HG02840 (cell line): ENCODE results near the gene CPVL.

Source experiments
- ATAC-seq: cut with Tn5 transposase; IDR thresholded peaks from one replicate; pipeline ENCODE4 v1.9.1; 2021; ENCODE audit warnings: mild to moderate bottlenecking, moderate library complexity, moderate number of reproducible peaks; ENCODE audit not compliant: unreplicated experiment, low FRiP score

CPVL gene

DNA sequence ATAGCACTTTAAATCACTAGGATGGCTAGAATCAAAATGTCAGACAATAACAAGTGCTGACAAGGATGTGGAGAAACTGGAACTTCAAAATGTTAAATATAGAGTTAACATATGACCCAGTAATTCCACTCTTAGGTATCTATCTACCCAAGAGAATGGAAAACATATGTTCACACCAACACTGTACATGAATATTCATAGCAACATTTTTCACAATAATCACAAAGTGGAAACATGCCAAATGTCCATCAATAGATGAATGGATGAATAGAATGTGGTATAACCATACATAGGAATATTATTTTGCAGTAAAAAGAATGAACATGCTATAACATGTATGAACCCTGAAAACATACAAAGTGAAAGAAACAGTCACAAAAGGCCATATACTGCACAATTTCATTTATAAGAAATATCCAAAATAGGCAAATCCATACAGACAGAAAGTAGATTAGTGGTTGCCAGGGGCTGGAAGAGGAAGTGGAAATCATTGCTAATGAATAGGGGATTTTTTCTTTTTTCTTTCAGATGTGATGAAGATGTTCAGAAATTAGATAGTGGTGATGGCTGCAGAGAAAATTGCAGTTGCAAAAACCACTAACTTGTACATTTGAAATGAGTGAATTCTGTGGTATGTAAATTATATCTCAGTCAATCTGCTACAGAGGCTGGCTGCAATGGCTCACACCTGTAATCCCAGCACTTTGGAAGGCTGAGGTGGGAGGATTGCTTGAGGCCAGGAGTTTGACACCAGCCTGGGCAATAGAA, 93.0 kb downstream of the CPVL start:
- no peak for ATAC-seq

DNA sequence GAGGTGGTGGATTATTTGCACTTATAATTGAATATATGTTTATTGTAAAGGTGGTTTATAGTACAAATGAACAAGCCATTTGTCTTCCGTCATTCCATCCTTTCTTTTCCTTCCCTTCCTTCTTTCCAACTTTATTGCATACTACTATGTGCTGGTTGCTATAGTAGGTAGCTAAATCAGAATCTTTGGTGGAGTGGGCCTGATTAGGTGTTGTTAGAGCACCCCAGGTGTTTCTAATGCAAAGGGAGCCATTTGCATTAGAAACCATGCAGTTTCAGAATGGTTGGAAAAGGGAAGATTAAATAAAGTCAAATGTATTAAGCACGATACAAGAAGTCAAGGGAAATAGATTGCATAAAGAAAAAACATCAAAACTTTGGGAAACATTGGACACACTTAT, 99.4 kb downstream of the CPVL start:
- ATAC-seq: no peak

DNA sequence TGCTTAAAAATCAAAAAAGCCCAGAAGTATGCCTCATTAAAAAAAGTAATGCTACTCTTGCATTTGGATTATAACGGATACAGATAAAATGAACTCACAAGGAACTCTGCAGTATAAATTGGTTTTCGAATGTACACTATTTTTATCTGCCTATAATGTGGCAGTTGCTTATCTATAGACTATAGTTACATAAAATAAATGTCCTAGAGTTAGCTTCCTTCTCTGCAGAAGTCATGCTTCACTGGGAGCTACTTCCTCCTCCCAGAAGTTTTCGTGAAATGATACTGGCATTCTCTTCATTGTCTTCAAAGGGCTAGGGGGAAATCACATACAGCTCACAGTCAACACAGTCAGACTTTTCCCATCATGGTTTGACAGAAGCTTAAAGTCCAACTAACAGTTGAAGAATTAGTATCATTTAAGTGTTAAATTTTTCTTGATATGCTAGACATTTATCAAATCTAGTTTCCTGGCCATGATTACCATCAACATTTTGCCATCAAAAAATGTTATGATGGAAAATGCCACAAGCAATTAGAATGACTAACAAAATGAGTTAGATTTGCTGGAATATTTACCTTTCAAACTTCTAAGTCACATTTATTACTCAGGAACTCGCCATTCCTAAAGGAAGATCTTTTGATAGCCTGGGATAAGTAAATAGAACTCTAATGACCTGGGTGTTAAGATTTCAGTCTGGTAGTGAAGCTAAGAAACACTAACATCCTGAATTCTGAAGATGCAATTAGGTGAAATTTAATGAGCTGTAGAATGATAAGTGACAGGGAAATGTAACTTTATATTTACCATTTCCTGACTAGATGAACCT, 100.9 kb downstream of the CPVL start:
- no peak for ATAC-seq

DNA sequence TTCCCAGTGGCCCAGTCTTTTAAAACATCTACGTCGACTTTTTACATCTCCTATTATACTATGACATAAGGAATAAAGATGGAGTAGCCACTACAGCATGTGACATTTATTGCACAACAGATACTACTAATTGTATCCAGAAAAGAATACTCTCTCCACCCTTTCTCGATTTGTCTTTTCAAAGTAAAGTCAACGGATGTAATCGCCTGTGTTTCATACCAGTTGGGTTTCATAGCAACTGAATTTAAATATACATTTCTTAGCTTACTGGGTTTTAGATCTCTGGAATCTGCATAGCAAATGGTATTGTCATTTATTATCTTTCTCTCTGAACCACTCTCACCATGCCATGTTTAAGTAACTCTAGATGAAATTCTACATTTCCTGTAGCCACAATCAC, 101.8 kb downstream of the CPVL start:
- no peak for ATAC-seq

DNA sequence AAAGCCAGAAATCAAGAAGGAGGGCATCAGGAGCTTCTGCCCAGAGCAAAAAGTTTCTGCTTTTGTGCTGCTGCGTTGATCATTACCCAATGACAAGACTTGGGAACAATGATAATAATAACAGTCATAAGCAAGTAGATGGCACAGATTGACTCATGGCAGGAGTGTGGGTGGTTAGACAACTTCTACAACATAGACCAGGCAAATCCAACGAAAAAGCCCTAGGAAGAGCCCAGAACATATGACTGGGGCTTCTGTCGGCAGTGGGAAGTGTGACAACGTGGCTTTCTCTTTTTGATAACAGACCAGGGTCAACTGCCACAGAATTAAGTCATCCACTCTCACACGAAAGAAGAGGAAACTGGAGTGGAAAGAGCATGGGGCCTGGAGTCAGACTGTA, 102.8 kb downstream of the CPVL start:
- no peak for ATAC-seq

DNA sequence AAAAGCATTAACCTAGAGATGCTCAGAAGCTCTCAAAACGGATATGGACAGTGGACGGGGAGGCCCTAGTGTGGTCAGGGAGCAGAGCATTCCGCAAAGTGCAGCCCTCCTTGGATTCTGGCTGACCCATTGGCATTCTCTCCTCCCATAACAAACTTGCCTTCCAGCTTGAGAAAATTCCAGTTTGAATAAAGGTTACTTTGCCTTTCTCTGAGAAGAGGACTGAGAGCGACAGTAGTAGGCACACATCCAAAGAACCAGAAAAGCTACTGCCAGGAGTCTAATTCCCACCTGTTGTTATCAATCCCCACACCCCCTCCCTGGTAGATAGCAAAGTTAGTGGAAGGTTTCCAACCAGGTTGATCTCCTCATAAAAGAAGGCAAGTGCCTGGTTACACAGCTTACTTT, 103.5 kb downstream of the CPVL start:
- no peak for ATAC-seq

DNA sequence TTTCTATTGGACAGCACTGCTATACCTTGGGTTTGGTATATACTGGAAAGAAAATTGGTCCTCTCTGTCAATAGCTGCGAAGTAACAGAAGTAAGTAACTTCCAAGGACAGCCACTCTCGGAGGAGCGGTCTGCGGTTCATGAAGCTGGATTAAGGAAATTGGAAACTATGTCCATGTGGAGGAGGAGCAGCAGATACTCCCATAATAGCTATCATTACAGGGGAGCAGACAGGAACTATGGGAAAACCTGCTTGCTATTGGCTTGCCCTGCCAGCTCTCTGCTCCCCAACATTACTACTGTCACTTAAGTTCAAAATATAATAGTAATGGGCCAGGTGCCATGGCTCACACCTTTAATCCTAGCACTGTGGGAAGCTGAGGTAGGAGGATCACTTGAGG, 104.3 kb downstream of the CPVL start:
- no peak for ATAC-seq

DNA sequence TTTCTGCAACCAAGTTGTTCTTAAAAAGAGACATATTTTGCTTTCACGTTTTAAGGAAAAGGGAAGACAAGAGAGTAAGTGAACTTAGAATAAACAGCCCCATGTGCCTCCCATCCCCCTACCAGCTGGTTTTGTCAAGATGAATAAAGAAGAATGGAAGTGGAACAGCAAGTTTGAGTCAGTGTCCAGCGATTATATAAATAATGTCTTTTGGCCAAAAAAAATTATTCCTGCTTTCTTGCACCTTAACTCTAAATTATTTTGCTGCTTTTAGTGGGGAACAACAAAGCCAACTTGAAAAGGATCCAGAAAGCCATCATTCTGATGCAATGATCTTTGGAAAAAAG, 105.8 kb downstream of the CPVL start:
- ATAC-seq: no peak

DNA sequence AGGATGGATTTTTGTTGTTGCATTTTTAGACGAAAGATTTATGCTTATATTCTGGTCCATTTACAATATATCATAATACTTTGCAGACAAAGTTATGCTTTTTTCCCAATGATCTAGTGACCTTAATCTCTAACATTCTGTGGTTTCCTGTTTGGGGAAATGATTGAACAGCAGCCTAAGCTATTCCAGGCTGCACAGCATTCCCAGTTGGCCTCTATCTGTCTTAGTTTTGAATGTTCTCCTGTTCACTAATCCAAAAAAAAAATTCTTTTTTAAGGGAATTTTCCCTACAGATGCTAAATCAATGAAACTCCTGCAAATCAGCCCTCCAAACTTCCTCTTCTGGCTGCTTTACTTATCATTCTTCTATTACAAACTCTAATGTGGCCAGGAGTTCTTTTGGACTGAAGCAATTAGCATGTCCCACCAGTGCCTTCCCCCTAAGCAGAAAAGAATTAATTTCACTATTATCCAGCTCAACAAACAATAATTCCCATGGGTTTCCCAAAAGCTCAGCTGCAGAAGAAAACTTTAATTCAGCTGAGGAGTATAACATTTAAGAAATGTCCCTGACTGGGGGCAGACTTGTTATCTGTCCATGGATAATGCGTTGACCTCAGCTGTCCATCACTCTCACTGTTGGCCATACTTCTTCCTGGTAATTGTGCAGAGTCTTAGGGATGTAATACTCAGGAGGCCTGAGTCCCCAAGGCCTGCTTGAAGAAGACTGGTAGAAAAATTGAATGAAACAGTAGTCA, 106.3 kb downstream of the CPVL start:
- no peak for ATAC-seq

DNA sequence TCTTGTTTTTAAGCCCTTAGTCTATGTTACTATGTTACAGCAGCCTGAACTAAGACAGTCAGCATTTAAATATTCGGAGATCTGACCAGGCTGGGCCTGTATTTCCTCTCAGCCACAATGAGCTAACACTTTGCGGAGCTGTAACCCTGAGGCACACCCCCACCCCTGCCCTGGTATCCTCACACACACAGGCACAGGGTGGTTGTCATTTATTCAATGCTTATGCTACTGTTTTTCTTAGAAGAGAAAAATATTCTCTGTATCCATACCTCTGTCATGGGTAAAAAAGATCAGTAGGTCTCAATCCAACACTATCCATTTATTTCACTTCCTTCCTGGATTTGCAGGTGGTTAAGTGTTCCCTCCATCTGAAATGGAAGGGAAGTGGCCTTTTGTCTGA, 107.9 kb downstream of the CPVL start:
- ATAC-seq: no peak

DNA sequence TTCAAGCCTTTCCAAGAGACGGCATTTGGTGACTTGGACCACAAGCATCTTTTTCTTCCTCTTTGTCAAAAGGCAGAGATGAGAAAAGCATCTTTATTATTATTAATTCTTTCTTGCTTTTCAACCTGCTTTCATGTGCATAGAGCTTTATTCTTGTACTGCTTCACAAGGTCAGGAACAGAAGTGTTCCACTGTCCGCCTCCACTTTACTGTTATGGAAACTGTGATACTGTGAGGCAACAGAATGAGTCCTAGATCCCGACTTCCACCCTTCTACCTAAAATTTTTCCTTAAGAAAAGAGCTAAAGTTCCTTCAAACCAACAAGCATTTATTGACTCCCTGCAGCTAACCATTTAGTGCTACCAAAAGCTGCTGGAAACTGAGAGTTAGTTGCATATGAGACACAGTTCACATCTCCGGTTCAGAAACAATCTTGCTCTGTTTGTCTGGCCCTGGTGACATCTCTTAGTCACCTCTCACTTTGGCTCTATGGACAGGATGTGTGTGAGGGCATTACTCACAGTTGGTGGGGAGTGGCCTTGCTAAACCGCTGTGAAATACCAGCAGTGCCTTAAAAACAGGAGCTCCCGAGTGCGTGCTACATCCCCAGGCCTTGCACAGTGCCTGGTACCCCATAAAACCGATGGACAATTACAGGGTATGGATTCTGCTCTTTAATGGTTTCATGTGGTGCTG, 111.1 kb downstream of the CPVL start:
- no peak for ATAC-seq

DNA sequence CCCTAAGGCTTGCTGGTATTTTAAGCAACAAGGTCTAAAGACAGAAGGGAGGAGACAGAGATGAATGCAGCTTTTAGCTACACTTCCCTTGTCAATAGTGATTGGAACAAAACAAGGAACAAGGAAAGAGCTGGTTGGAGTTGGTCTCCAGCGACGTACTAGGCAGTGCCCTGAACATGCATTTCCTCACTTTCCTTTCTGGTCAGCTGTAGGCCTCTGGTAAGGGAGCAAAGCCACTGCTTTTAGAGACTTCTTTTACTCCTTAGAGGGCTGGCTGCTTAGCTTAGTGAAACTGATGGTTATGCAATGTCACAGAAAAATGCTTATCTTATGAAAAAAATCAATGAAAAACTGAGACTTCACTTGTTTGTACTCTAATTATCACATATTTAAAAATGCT, 112.8 kb downstream of the CPVL start:
- no peak for ATAC-seq

DNA sequence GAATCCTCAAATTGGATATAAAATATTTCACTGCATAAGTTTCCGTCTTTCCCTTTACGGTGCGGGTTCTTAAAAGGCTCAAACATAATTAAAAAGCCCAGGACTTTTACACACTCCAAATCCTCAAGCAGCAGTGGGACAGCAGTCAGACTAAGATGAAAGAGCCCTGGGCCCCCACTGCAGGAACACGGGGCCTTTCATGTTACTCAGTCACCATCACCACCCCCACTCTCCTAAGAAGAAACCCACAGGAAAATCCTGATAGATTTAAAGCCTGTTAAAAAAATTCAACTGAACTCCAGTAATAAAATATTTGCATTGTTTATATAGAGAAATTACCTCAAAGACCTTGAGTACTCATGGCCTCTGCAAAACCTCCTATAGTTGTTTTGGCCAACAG, 114.2 kb downstream of the CPVL start:
- ATAC-seq: no peak

DNA sequence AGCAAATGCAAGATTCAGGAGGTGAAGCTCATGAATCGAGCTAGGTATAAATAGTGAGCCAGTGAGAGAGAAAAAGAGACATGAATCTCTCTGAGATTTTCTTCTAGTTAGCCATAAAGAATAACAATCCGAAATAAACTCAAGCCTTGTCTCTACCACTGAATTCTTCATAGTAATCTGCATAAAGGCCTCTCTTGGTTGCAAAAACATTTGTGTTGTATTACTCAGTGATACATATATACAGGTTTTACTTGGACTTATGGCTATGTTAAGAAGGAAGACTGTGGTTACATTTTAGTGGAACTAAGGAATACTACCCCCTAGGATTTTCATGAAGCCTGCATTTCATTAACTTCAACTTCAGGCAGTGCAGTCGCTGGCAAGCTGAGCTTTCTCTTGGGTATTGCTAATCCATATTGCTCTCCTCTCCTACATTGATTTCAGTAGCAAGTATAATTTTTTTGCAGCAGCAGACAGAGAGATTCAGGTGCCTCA, 115.5 kb downstream of the CPVL start:
- ATAC-seq: no peak

DNA sequence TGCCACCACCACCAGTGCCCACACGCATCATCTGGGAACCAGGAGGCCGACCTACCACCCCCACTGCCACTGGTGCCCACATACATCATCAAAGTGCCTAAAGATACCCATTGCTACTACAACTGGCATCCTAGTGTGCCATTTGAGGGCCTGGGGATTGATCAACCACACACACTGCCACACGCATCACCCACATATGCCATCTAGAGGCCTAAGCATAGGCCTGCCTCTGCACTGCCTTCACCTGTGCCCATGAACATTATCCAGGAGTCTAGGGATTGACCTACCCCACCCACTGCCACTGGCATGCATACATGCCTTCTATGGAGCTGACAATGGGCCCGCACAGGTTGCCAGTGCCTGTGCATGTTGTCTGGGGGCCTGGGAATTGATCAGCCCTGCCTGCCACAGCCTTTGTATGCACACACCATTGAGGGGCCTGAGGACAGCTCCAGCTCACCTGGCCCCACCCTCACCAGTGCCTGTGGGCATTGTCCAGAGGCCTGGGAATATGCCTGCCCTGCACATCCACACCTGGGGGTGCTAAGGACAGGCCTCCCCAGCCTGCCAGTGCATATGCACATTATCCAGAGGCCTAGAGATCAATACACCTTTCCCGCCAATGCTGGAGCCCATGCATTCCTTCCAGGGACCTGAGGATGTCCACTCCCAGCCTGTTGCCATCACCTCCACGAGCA, 123.9 kb downstream of the CPVL start:
- no peak for ATAC-seq

DNA sequence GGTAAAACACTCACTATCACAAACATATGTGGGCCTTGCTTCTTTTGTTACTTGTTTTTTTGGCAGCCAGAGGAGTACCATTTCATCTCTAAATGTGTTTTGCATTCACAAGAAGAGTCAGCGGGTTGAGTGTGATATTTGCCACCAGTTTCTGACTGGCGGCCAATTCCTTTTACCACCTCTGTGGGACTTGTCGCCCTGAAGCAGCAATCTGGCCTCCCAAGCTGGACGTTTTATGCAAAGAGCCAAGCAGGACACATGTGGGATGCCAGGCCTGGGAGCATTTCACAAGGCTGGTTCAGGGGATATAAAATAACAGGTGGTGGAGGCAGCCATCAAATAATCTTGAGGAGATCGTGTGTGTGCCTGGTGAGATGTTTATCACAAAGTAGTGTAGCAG, 126.4 kb downstream of the CPVL start:
- no peak for ATAC-seq

DNA sequence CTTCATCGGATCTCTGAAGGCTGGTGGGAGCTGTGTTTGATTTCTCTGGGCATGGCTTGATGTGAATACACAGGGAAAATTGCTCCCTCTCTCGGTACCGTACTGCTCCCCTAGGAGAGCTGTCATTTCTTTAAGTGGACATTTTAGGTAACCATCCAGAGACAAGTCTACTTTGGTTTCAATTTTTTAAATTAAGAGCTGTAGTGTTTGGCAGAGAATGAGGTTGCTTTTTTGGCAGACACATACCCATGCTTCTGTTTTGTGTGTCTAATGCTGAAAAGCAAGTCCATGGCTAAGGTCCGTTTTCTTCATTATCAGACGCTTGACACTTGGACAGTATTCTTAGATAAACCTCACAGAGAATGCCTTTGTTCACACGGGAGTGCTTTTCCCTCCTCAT, 127.0 kb downstream of the CPVL start:
- ATAC-seq: no peak

DNA sequence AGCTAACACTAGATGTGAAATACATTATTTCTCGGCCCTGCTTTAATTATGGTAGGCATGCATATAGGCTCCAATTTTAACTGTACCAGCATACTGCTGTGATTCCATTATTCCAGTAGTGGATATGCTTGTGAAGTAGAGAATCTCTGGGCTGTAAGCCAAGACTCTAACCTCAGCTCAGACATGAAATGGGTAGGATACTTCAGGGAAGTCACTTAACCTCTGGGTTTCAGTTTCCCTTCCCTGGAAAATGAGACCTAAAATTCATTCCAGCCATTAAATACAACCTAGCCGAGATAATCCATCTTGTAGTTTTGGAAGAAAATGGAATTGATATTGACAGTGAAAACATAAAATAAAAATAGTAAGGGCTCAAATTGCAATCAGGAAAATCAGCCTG, 128.6 kb downstream of the CPVL start:
- ATAC-seq: no peak

DNA sequence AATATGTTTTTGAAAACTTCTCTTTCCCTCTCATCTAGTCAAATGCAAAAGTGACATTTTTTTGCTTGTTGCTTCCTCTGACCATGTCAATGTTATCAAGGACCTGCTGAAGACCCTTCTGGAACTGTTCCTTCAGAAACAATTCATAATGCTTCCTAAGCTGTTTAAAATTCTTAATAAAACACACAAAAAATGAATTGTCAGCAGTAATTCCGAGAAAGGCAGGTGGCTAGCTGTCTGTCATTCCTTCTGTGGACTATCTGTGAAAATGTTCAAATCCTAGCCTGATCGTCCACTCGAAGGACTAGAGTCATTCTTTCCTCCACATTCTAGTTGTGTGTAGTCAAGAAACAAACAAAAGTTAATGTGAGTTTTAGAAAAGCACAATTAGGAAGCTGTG, 131.6 kb downstream of the CPVL start:
- no peak for ATAC-seq

DNA sequence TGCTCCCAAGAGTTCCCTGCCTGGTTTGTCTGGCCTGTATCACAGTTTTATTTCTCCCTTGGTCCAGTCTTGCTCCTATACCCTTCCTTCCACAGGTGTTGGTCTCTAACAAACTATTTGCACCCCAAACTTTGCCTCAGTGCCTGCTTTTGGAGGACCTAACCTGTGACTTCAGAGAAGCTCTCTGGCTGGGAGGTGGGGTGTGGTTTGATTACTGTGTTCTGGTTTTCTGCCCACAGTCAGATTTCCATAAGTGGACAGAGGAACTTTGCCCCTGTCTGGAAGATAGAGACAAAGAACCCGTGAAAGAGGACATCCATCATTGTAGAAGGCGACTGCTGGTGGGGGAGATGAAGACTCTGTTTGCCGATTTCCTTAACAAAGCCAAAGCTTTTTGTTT, 132.4 kb downstream of the CPVL start:
- no peak for ATAC-seq
